Stimulated activated CD8-positive, alpha-beta memory T cell treated with anti-CD3 and anti-CD28 coated beads, Interleukin-12 subunit alpha, Interleukin-12 subunit beta, amount 100 ng/mL, for 24 hours (primary cell): ENCODE data around the gene PKIB.
"Not testable (repeated sequence)": the region's sequence is repeated elsewhere in the genome, so short reads cannot be mapped to it uniquely, and the experiment has no call there.

ENCODE experiments used
- DNase-seq: peaks from one replicate; pipeline ENCODE4 v3.0.0-alpha.2; 2020; ENCODE audit errors: extremely low read depth

The PKIB gene

DNA sequence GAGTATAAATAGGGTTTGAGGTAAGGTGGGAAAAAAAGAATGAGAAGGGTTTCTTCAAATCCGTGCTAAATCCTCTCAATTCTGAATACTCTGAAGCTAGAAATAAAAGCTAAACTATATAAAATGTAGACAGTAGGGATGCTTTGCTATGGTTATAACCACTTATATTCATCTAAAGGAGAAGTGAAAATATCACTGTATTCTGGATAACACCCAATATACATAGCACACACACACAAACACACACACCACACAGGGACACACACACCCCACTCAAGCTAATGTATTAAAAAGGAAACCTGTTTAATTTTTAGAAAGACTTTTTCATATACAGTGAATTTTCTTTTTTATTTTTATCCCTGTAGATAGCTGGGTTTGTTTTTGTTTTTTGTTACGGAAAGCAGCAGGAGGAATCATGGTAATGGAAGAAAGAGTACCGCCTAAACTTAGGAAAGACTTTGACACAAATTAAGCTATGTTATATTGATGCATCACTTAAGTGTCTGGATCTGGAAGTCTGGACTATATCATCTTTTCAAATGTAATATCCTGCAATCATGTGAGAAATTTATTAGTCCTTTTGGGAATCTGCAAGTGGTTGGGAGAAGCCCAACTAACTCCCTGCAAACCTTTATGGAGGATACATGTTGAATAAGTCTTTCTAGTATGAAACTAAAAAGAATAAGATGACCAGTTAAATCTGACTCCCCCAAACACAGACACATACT, 100.9 kb downstream of the PKIB start:
- no peak for DNase-seq

DNA sequence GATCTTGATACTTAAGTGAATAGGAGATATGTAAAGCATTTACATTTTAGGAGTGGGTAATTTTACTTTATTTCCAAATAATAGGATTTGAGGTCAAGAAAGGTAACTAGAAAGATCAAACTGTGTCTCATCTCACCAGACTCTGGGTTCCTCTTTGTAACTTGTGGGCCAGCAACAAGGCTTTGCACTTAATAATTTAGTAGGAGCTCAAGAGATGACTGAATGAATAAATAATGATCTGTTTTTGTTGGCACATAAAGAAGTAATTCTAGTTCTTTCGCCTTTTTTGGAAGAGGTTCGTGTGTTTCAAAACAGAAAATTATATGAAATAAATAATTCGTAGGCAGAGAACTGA, 101.9 kb downstream of the PKIB start:
- DNase-seq = no peak

DNA sequence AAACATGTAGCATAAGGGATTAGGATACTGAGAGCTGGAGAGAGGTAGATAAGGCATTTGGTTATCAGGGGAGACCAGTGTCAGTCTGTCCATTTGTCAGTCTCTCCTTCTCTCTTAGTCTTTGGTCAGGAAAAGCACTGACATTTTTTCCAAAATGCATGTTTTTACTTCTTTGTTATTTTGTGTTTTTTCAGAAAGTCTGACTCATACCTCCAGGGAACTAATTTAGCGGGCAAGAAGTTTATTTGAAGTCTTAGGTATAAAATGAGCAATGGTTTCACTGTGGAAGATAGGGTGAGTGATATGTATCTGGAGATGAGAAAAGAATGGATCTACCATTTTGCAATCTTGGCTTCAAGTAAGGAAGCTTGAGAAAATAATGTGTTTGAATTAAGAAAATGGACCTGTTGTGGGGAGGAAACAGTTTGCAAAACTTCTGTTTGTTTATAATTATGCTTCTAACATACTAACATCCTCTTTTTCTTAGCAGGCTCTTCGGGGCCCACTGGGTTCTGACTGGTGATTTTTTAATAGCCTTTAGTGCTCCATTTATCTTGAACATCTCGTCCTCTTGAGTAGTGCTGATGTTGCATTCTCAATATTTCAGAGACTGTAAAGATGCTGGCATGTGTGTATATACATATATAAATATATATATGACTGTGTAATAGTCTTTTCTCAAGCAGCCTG, 102.4 kb downstream of the PKIB start:
- no peak for DNase-seq

DNA sequence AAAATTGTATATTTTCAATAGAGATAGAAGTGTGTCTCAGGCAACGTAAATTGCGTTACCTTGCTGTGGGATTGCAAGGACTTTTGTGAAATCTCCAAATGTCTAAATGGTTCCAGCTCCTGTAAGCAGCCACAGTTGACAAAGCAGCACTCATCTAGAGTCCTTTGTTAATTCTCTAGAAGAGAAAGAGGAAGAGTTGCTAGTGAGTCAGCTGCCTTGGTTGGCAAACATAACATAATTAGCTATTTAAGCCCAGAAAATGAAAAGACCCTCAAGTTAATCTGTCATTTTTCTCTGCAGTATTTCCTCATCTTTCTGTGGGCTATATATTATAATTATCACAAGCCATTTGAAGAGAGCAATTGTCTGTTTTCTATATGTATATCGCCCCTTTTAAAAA, 102.9 kb downstream of the PKIB start:
- DNase-seq = no peak

DNA sequence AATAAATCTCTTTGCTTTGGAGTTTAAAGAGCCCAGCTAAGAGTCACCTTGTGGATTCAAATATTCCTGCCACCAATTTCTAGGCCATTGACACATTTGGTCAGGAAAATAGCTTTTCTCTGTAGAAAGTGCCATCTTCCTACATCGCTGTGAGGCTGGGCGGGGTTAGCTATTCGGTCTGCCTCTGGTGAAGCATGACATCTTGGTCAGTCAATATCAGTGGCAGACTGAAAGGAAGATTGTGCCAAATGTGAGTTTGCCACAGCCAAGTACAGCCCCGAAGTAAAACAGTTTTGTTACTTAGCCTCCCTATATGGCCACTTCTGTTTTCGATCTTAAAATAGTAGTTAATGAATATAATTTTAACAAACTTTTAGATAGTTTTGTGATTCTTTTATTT, 103.9 kb downstream of the PKIB start:
- no peak for DNase-seq

DNA sequence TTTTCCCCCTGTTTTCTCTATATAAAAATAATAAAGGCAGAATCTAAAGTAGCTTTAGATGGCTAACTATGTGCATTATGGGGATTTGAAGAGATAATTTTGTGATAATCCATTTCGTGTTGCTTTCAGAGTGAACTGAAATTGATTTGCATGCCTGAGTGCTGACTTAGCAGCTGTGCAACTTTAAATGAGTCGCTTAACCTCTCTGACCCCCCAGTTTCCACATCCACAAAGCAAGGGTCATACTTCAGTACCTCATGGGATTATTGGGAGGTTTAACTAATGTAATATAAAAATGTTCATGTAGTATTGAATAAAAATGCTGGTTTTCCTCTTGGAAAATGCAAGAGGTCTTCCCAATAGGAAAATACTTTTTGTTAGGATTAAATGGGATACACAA, 105.5 kb downstream of the PKIB start:
- no peak for DNase-seq

DNA sequence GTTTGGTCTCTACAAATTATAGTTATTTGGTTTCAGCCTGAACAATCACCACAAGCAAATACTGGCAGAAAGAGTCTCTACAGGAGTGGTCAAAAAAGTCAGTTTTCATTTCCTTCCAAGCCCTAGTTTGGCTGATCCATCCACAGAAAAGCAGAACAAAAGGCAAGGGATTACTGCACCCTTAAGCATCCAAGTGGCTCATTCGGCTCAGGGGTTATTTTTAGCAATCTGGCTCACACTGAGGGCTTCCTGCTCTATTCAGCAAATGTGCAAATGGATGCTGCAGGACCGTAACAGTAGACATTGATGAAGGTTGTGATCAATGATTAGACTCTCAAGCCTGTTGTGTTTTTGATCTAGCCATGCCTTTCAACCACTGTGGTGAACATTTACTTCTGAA, 107.1 kb downstream of the PKIB start:
- no peak for DNase-seq

DNA sequence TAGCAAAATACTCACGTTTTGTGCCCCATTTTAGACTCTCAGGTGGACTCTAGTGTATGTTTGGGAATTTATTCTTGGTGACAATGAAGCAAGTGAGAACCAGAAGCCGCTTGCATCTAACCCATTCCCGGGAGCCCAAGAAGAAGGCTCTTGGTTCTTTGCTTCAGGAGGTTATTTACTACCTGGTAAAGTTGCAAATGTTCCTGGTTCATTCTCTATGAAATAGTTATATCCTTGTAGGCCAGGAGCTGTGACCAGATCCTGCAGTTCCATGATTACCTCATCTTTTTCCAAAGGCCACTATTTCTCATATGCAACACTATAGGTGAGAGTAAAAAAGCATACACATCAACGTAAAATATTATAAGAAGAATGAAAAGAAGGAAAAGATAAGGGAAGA, 108.4 kb downstream of the PKIB start:
- no peak for DNase-seq

DNA sequence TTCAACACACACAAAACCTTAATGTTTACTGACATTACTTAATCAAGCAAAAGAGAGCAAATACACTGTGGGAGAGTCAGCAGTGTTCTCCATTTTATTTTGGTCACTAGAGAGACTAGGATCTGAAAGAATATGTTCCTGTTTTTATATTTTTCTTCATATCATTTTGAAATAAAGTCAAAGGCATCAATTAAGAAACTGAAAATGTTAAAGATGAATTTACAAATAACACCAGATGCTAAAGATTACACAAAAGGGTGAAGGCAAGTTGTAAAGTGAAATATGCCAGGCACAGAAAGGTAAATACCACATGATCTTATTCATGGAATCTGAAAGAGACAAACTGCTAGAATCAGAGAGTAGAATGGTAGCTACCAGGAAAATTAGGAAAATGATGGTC, 109.0 kb downstream of the PKIB start:
- no peak for DNase-seq

DNA sequence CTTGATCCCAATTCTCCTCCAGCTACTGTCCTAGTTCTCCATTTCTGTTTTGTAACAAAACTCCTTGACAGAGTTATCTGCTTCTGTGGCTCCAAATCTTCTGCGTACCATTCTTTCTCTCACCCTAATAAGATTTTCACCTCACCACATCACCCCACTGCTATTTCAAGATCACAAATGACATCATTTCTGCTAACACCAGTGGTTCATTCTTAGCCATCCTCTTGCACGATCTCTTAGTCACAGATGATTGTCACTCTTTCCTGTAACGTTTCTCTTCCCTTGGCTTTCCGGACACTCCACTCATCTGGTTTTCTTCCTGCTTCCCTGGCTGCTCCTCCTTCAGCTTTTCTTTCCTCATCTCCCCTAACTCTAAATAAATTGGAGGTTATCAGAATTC, 112.5 kb downstream of the PKIB start:
- DNase-seq = no peak

DNA sequence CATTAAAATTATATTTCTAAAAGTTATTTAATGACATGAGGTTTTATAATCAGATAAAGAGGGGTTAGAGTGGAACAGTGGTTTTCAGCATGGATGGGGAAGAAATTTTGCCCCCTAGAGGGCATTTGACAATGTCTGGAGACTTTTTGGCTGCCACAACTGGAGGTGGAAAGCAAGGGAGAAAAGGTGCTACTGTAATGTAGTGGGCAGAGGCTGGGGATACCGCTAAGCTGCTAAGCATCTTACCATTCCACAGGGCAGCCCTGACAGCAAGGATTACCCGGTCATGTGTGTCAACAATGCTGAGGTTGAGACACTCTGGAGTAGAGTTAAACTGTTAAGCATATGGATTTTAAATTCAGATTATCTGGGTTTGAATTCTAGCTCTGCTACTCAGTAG, 116.4 kb downstream of the PKIB start:
- no peak for DNase-seq

DNA sequence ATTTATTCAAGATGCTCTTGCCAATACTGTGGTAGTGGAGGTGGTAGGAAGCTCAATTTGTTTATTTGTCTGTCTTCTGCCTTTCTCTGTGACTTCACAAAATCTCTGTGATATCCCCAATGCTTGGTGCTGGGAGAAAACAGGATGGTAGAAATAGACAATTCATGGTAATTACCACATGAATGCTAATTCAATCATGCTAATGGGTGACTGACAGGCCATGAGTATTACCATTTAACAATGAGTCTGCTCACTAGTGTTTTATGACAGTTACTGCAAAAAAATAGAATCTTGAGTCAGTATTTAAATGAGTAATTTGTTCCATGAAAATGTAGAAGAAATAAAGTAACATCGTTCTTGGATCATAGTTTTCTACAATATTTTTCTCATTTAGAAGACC, 117.0 kb downstream of the PKIB start:
- no peak for DNase-seq

DNA sequence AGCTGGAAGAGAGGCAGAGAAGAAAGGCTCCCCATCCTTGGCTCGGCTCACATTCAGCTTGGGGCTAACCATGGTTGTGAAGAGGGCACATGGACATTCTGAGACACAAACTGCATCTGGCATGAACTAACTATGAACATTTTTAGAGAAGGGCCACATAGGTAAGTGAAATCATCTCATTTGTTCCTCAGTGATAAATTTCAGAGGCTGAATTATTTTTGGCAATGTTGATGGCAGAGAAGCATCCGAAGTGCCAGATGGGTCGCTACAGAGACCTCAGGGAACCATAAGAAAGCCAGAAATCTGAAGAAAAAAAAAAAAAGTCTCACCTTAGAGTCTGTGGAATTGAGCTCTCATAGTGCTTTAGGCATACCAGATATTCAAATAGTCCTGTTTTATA, 120.1 kb downstream of the PKIB start:
- no peak for DNase-seq

DNA sequence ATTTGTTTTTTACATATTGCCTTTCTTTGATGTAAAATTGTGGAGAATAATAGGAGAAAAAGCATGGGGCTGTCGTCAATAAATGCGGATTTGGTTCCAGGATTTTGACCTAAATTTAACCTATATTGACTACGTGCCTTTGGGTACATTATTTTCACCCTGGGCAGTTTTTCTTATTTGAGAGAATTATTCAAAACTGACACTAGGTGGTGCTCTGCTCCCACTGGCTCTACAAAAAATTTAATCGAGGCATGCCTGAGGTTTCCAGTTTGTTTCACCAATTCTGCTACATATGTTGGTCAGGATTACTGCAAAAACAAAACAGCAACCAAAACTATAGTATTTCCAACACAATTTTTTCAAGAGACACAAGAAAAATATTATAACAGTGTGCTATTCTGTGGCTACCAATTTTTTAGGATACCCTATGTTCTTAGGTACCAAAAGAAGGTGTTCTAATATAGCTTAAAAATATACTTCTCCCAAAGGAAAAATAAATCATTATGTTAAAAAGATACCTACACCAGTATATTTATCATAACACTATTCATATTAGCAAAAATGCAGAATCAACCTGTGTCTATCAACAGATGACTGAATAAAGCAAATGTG, 120.7 kb downstream of the PKIB start:
- DNase-seq = no peak

DNA sequence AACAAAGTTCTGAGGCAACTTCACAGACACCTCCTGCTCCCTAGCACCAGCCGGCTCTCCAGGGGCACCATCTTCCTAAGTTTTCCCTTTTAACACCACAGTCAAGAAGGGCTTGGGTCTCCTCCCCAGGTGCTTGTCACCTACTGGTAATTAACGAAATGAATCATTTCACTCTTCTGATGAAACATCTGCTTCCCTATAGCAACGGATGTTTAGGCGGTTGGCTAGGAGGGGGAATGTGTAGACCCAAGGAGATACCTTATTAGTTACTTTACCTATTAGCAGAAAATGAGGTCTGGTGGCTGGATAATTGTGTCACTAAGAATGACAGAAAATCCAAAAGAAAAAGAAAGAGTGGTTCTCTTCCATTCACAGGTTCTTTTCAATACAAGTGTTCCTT, 123.1 kb downstream of the PKIB start:
- no peak for DNase-seq

DNA sequence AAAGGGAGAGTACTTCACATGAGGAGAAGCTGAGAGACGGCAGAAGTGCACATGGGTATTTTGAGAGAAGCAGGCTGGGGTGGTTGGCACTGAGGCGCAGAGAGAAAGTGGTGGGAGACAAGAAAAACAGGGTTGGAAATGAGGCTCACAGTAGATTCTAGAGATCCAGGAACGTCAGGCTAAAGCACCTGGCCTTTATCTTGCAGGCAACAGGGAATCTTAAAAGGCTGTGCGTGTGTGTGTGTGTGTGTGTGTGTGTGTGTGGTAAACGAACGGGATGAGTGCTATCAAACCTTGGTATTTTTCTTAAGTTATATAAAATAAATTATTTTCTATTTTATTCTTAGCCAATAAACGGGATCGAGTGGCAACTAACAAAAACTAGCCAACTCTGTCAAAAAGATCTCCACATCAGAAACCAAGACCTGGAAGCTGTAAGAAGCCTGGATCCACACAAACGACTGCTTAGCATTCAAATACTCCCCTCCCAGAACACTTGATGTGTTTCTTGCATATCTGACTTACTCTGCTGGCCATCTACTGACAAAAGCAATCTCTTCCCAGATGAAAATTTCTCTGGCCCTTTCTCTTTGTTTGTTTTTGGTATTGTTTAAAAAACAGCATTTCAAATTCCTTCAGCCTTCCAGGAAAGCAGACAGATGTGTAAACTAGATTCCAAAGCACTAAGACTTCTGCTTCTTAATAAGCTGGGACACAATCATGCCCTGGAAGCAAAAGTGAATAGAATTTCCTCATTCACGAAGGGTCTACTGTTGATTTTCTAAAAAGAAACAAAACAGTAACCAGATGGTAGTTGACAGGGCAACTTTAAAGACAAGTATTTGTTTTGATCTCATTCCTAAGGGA, 124.6 kb downstream of the PKIB start:
- no peak for DNase-seq

DNA sequence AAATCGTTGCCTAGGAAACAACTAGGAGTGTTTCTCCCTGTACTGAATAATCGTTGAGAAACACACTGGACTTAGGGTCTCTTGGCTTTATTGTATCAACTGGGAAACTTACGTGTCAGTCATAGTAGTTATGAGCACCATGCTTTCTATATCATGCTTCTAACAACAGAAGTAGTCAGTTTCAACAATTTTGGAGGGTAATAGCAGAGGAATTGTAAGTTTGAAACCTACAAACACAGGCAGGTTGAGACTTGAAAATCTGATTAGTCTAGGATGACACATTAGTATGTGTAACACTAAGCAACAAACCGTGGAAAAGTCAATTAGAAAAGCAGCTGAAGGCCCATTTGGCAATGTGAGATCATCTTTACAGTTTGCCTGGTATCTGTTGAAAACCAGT, 125.4 kb downstream of the PKIB start:
- DNase-seq = no peak

DNA sequence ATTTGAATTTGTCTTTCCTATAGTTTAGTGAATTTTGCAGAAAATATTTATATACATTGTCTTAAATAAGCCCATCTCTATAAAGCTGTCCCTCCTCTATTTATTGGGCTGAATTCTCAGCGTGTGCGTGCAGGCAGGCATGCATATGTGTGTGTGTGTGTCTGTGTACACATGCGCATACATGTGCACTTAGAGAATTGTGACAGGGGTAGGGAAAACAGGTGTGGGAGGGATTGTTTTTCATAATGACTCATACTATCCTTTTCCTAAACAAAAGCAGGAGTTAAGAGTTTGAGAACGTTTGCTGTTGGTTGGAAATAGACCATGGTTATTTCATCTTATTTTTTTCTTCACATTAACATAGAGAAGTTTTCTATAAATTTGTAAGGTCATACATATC, 126.0 kb downstream of the PKIB start:
- no peak for DNase-seq

DNA sequence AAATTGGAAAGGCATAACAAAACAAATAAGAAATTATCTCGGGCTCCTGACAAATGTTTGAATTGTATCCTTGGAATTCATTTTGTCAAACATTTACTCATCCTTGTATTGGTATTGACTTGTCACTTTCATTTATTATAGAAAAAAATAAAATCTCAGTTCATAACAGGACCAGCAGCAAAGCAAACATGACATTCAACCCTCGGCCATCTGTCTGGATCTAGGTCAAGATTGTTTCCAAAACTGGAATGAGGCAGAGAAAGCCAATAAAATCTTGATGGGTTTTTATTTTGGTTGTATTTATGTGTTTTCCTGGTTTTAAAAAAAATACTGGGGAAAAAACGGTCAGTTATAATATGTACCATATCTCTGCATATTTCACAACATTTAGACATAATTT, 126.4 kb downstream of the PKIB start:
- DNase-seq = no peak

DNA sequence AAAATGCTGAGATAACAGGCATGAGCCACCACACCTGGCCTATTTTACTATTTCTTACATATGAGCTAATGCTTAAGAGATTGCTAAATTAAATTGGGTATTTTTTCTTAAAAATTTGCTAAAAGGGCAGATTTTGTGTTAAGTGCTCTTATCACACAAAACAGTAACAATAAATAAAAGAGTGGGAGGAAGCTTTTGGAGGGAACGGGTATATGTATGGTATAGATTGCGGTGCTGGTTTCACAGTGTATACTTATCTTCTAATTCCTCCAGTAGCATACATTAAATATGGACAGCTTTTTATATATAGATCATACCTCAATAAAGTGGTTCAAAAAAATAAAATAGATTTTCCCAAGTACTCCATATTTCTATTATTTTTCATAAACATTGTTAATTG, 129.9 kb downstream of the PKIB start:
- DNase-seq = no peak

DNA sequence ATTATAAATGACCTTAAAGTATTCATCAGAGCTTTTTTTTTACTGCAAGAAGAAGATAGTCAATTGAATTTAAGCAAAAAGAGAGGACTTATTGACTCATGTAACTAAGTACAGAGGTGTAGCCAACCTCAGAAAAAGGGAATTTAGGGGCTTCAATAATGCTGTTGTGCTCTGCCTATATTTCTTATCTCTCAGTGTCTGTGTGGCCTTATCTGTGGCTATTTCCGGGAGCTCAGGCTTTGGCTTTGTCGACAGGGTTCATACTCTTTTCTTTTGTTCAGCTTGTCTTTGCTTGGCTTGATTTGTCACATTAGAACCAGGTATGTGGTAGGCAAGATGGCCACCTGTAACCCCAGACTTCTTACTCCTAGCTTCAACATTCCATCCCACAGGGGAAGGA, 130.7 kb downstream of the PKIB start:
- no peak for DNase-seq

DNA sequence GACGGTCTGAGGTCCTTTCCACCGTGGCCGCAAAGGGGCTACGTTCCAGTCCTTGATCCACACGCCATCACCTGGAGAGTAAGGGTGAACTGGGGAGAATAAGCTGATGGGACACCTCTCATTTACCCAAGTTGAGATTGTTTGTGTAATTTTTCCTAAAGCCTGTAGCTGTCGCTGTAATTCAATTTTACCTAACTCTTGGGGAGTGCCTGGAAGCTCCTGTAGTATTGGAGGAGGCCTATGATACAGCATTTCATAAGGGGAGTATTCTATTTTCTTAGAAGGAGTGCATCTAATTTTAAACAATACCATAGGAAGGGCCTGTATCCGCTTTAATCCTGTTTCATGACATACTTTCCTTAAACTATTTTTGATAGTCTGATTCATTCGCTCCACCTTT, 134.0 kb downstream of the PKIB start:
- DNase-seq = not testable (repeated sequence)

DNA sequence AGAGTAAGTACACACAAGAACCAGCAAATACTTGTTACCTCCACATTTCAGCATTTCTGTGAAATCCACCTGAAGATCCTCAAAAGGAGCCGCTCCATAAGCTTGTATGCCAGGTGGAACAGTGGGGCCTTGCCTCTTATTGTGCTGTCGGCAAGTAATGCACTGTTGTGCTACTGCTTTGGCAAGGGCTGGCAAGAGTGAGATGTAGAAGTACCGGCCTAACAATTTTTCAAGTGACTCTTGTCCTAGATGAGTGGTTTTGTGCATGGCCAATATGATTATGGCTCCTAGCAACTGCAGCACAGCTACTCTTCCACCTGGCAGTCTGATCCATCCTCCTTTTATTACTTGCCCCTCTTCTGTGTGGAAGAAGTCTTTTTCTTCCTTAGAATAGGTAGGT, 134.7 kb downstream of the PKIB start:
- DNase-seq = not testable (repeated sequence)
